GM12878 (cell line): Measurements from ENCODE around the gene HCN3. TPM values are rescaled to one million over a fixed set of nuclear protein-coding genes. Genes with fewer than 3 reads are reported as not detected.

Experiments
- ATAC-seq: fragments of 200-7000 bp; cut with Tn5 transposase; 3 replicates; pipeline ENCODE4 v1.9.1; 2020; ENCODE audit warnings: mild to moderate bottlenecking, moderate library complexity
- BruUV-seq: library from RNA; stranded (reverse); fragments of 400-500 nt; replicated peaks from 2 replicates; lab custom pipeline; 2021; lab: Mats Ljungman, UMichigan
- CTCF ChIA-PET: fragments of 300-600 bp; sonication (Branson Sonifier 250); formaldehyde crosslinking; extraction: SDS; loops from one replicate; lab custom pipeline; 2021; ENCODE audit warnings: inconsistent platforms; lab: Yijun Ruan, JAX
- POLR2A ChIA-PET: fragments of 350-600 bp; formaldehyde crosslinking; extraction: SDS; loops from one replicate; lab custom pipeline; 2021; ENCODE audit warnings: inconsistent platforms; lab: Charles Lee
- RAD21 ChIA-PET: fragments of 300-600 bp; sonication (Branson Sonifier 250); formaldehyde crosslinking; loops from one replicate; lab custom pipeline; 2023; ENCODE audit warnings: antibody characterized with exemption; ENCODE audit not compliant: unreplicated experiment; lab: Charles Lee
- SMC1A ChIA-PET: fragments of 300-600 bp; sonication (Branson Sonifier 250); formaldehyde crosslinking; loops from one replicate; lab custom pipeline; 2023; ENCODE audit not compliant: unreplicated experiment, uncharacterized antibody; lab: Charles Lee
- DNase-seq: peaks from one replicate; pipeline ENCODE4 v3.0.0-alpha.2; 2011; ENCODE audit warnings: low read depth, low spot score
- FAIRE-seq: peaks from 3 replicates; lab custom pipeline; 2011; peaks lifted over from hg19 to GRCh38; lab: Jason Lieb, UNC
- H2AFZ ChIP-seq: 2 replicates; pipeline ENCODE4 v1.6.0; 2011; ENCODE audit warnings: low read depth, low read length, control low read depth; ENCODE audit not compliant: control insufficient read depth
- H3K27ac ChIP-seq: 2 replicates; pipeline ENCODE4 v1.5.1; 2011; ENCODE audit warnings: control low read depth; ENCODE audit not compliant: control insufficient read depth, insufficient read depth
- H3K27me3 ChIP-seq, 2 experiments: replicated peaks in 1 of 2; 2 replicates each; pipeline versions ENCODE4 v1.6.0 to v1.6.1; 2011; ENCODE audit warnings: low read length in 1 of 2; ENCODE audit not compliant: control insufficient read depth in 2 of 2, insufficient read depth in 2 of 2
- H3K36me3 ChIP-seq, 2 experiments: 2 replicates each; pipeline ENCODE4 v1.5.1; 2011; ENCODE audit warnings: low read length in 1 of 2; ENCODE audit not compliant: control insufficient read depth in 2 of 2, insufficient read depth in 2 of 2
- H3K4me1 ChIP-seq: 2 replicates; pipeline ENCODE4 v1.6.1; 2011; ENCODE audit warnings: mild to moderate bottlenecking, low read length, moderate library complexity, mixed read lengths; ENCODE audit not compliant: control insufficient read depth, insufficient read depth
- H3K4me2 ChIP-seq: 2 replicates; pipeline ENCODE4 v1.6.0; 2011; ENCODE audit warnings: control low read depth; ENCODE audit not compliant: control insufficient read depth, insufficient read depth
- H3K4me3 ChIP-seq: fragments of 200-600 bp; sonication (generic); 2 replicates; pipeline ENCODE4 v1.5.1; 2016
- H3K79me2 ChIP-seq: 2 replicates; pipeline ENCODE4 v1.6.0; 2011; ENCODE audit warnings: low read length; ENCODE audit not compliant: control insufficient read depth, insufficient read depth
- H3K9ac ChIP-seq: 2 replicates; pipeline ENCODE4 v1.8.0; 2011; ENCODE audit warnings: low read length, control low read depth, mixed read lengths; ENCODE audit not compliant: control insufficient read depth, insufficient read depth
- H3K9me3 ChIP-seq: replicated peaks from 3 replicates; pipeline ENCODE4 v1.5.1; 2011; ENCODE audit warnings: mild to moderate bottlenecking, low read length; ENCODE audit not compliant: control insufficient read depth, insufficient read depth
- H4K20me1 ChIP-seq: 2 replicates; pipeline ENCODE4 v1.6.0; 2011; ENCODE audit not compliant: control insufficient read depth, insufficient read depth
- CBX5 ChIP-seq: sonication (generic); IDR thresholded peaks from 2 replicates; pipeline ENCODE4 v1.6.1; 2016; ENCODE audit warnings: low read depth, moderate library complexity, mild to moderate bottlenecking, inconsistent platforms
- GABPA ChIP-seq: IDR thresholded peaks from 2 replicates; pipeline ENCODE4 v1.6.1; 2014; ENCODE audit warnings: antibody characterized with exemption, low read depth, mild to moderate bottlenecking, inconsistent platforms
- JUND ChIP-seq: IDR thresholded peaks from 2 replicates; pipeline ENCODE4 v1.6.1; 2012; ENCODE audit warnings: low read depth, mild to moderate bottlenecking, low read length, improper control_type of control experiment, moderate library complexity
- KDM1A ChIP-seq: fragments of 200-600 bp; sonication (generic); IDR thresholded peaks from 2 replicates; pipeline ENCODE4 v1.6.1; 2016; ENCODE audit warnings: borderline replicate concordance
- MTA3 ChIP-seq: IDR thresholded peaks from 2 replicates; pipeline ENCODE4 v1.6.1; 2012; ENCODE audit warnings: low read length, inconsistent platforms, borderline replicate concordance
- NFXL1 ChIP-seq: fragments of 450-650 bp; IDR thresholded peaks from 2 replicates; pipeline ENCODE4 v1.6.1; 2017; ENCODE audit warnings: antibody characterized with exemption, mild to moderate bottlenecking, borderline replicate concordance
- POU2F2 ChIP-seq: IDR thresholded peaks from 3 replicates; pipeline ENCODE4 v1.6.1; 2011; ENCODE audit warnings: low read depth, mild to moderate bottlenecking, low read length, borderline replicate concordance
- RB1 ChIP-seq: fragments of 450-650 bp; formaldehyde crosslinking; IDR thresholded peaks from 2 replicates; pipeline ENCODE4 v1.6.1; 2017; ENCODE audit warnings: mild to moderate bottlenecking, borderline replicate concordance
- RBBP5 ChIP-seq: fragments of 200-600 bp; sonication (generic); conservative IDR thresholded peaks from 2 replicates; pipeline ENCODE4 v1.6.1; 2016
- ZNF24 ChIP-seq: fragments of 450-650 bp; IDR thresholded peaks from 2 replicates; pipeline ENCODE4 v1.6.1; 2017; ENCODE audit warnings: antibody characterized with exemption, mild to moderate bottlenecking
- ZNF622 ChIP-seq: fragments of 450-650 bp; IDR thresholded peaks from 2 replicates; pipeline ENCODE4 v1.6.1; 2017; ENCODE audit warnings: mild to moderate bottlenecking, inconsistent platforms
- WGBS: methylation state at CpG from one replicate; pipeline ENCODE4 v1.1.6; 2016; ENCODE audit warnings: low lambda C conversion rate; ENCODE audit not compliant: insufficient replicate concordance, insufficient coverage; ENCODE audit errors: missing lambda C conversion rate; 5-methylcytosine and 5-hydroxymethylcytosine counted together
- in situ Hi-C: fragments of 300-500 bp; cut with MboI; formaldehyde crosslinking; loops from 9 replicates; pipeline ENCODE4 v1.14.3; 2018; ENCODE audit warnings: mixed read lengths
- intact Hi-C: fragments of 100-400 bp; cut with micrococcal nuclease; formaldehyde crosslinking; loops from one replicate; pipeline ENCODE4 v1.14.2; 2022; ENCODE audit not compliant: unreplicated experiment
- polyA plus RNA-seq, 11 experiments: library from polyadenylated mRNA; depleted of rRNA in 4 of 11; unstranded in 6 of 11; stranded (reverse) in 5 of 11; fragments of >200 nt; fragmentation: Nextera tagmentation in 4 of 11; fragmentation: Illumina TruSeq in 1 of 11; extraction: Ambion mirVana in 4 of 11; extraction: Trizol in 1 of 11; gene quantifications; 1 replicate in 1 of 11; 2 replicates in 10 of 11; pipeline versions ENCODE4 v1.2.1 to v1.2.3, GENCODE V29; 2011 to 2016; ENCODE audit warnings: inconsistent platforms in 2 of 11, missing spikeins in 2 of 11, low read depth in 1 of 11
- total RNA-seq, 4 experiments: library from RNA; depleted of rRNA in 3 of 4; stranded (reverse); fragments of >200 nt in 3 of 4; fragmentation: Illumina TruSeq in 1 of 4; extraction: Trizol in 1 of 4; gene quantifications; 2 replicates each; pipeline versions ENCODE4 v1.2.1 to v1.2.3, GENCODE V29; 2013 to 2021
- TF ChIP-seq, protein P1 (sequence below): fragments of 450-650 bp; IDR thresholded peaks from 2 replicates; pipeline ENCODE4 v1.6.1; 2018; ENCODE audit warnings: mild to moderate bottlenecking, low read depth, moderate library complexity; ENCODE audit not compliant: partially characterized antibody
- TF ChIP-seq, protein P2 (sequence below): fragments of 150-350 bp; IDR thresholded peaks from 2 replicates; pipeline ENCODE4 v1.6.1; 2016; ENCODE audit warnings: low read depth, low read length
- TF ChIP-seq, protein P3 (sequence below): fragments of 450-650 bp; IDR thresholded peaks from 2 replicates; pipeline ENCODE4 v1.6.1; 2016; ENCODE audit warnings: mild to moderate bottlenecking, moderate library complexity, borderline replicate concordance

Gene HCN3
- total and polyA plus RNA-seq, 10 of the 15 experiments (the other 5 are each of a cell fraction or from before 2014, with no cell fraction given) = 0.08 to 4.1 (median 1.8) TPM

DNA sequence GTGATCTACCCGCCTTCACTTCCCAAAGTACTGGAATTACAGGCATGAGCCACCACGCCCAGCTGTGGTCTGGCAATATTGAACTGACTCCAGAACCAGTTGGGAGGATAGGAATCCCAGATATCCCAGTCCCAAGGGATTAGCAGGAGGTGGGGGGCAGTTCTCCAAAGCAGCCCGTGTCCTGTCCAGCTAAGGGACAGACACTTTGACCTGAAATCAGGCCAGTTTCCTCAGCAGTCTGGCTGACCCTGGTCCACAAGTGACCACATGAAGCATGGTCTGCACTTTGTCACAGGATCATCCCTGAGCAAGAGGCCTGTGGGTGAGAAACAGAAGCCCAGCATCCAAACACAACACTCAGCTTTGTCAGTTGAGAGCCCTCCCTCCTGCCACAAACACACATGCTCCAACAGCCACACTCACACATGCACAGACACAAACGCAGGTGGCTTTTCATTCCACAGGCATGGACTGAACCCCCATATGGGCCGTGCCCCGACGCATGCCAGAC, 28.7 kb downstream of the HCN3 start:
- 77% methylated on average over 7 of the region's 7 CpGs for WGBS
- H4K20me1 ChIP-seq = no peaks in the 10 kb centered on the region
- no peak overlapping the region for H2AFZ ChIP-seq
- H3K27ac ChIP-seq = no peak overlapping the region
- ATAC-seq (no peak), FAIRE-seq (no peak), DNase-seq (no peak)
- intact Hi-C loops = no loop called here
- SMC1A ChIA-PET = interaction anchor here (1.0 to 5.8 kb wide), 4 partner anchors 12 to 198 kb away, joined by 3 to 44 read pairs (median 4); no protein-coding TSS in a partner anchor
- peaks cover 10% of the 10 kb centered on the region for H3K4me1 ChIP-seq
- H3K9me3 ChIP-seq = no peaks in the 10 kb centered on the region
- H3K79me2 ChIP-seq = peaks cover 23% of the 10 kb centered on the region
- POLR2A ChIA-PET = interaction anchor here (0.6 to 4.4 kb wide), 6 partner anchors 10 to 577 kb away, joined by 3 to 41 read pairs (median 4); partner anchors contain the start of gene CLK2
- RAD21 ChIA-PET = interaction anchor here (1.0 to 4.8 kb wide), 5 partner anchors 13 to 81 kb away, joined by 3 to 44 read pairs (median 3); partner anchors contain the start of gene CLK2
- H3K27me3 ChIP-seq = no peaks in the 10 kb centered on the region
- no peak overlapping the region for H3K4me2 ChIP-seq
- in situ Hi-C loops = no loop called here
- H3K4me3 ChIP-seq = no peak overlapping the region
- peaks cover 0 to 7% of the 10 kb centered on the region in 2 experiments; a peak in 2 of 4 replicates for H3K36me3 ChIP-seq
- H3K9ac ChIP-seq = no peak overlapping the region
- CTCF ChIA-PET = interaction anchor here (0.6 to 5.3 kb wide), 4 partner anchors 16 to 64 kb away, joined by 3 to 74 read pairs (median 25); partner anchors contain the start of gene RUSC1
- BruUV-seq = no TSS peak
- TF ChIP-seq, protein P1, sequence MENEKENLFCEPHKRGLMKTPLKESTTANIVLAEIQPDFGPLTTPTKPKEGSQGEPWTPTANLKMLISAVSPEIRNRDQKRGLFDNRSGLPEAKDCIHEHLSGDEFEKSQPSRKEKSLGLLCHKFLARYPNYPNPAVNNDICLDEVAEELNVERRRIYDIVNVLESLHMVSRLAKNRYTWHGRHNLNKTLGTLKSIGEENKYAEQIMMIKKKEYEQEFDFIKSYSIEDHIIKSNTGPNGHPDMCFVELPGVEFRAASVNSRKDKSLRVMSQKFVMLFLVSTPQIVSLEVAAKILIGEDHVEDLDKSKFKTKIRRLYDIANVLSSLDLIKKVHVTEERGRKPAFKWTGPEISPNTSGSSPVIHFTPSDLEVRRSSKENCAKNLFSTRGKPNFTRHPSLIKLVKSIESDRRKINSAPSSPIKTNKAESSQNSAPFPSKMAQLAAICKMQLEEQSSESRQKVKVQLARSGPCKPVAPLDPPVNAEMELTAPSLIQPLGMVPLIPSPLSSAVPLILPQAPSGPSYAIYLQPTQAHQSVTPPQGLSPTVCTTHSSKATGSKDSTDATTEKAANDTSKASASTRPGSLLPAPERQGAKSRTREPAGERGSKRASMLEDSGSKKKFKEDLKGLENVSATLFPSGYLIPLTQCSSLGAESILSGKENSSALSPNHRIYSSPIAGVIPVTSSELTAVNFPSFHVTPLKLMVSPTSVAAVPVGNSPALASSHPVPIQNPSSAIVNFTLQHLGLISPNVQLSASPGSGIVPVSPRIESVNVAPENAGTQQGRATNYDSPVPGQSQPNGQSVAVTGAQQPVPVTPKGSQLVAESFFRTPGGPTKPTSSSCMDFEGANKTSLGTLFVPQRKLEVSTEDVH = no peak
- TF ChIP-seq CBX5 (no peak), NFXL1 (no peak), ZNF24 (no peak), POU2F2 (no peak), GABPA (no peak), KDM1A (no peak), ZNF622 (no peak), MTA3 (no peak), JUND (no peak), RBBP5 (no peak), RB1 (no peak)
- TF ChIP-seq, protein P2, sequence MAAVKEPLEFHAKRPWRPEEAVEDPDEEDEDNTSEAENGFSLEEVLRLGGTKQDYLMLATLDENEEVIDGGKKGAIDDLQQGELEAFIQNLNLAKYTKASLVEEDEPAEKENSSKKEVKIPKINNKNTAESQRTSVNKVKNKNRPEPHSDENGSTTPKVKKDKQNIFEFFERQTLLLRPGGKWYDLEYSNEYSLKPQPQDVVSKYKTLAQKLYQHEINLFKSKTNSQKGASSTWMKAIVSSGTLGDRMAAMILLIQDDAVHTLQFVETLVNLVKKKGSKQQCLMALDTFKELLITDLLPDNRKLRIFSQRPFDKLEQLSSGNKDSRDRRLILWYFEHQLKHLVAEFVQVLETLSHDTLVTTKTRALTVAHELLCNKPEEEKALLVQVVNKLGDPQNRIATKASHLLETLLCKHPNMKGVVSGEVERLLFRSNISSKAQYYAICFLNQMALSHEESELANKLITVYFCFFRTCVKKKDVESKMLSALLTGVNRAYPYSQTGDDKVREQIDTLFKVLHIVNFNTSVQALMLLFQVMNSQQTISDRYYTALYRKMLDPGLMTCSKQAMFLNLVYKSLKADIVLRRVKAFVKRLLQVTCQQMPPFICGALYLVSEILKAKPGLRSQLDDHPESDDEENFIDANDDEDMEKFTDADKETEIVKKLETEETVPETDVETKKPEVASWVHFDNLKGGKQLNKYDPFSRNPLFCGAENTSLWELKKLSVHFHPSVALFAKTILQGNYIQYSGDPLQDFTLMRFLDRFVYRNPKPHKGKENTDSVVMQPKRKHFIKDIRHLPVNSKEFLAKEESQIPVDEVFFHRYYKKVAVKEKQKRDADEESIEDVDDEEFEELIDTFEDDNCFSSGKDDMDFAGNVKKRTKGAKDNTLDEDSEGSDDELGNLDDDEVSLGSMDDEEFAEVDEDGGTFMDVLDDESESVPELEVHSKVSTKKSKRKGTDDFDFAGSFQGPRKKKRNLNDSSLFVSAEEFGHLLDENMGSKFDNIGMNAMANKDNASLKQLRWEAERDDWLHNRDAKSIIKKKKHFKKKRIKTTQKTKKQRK = no peak
- TF ChIP-seq, protein P3, sequence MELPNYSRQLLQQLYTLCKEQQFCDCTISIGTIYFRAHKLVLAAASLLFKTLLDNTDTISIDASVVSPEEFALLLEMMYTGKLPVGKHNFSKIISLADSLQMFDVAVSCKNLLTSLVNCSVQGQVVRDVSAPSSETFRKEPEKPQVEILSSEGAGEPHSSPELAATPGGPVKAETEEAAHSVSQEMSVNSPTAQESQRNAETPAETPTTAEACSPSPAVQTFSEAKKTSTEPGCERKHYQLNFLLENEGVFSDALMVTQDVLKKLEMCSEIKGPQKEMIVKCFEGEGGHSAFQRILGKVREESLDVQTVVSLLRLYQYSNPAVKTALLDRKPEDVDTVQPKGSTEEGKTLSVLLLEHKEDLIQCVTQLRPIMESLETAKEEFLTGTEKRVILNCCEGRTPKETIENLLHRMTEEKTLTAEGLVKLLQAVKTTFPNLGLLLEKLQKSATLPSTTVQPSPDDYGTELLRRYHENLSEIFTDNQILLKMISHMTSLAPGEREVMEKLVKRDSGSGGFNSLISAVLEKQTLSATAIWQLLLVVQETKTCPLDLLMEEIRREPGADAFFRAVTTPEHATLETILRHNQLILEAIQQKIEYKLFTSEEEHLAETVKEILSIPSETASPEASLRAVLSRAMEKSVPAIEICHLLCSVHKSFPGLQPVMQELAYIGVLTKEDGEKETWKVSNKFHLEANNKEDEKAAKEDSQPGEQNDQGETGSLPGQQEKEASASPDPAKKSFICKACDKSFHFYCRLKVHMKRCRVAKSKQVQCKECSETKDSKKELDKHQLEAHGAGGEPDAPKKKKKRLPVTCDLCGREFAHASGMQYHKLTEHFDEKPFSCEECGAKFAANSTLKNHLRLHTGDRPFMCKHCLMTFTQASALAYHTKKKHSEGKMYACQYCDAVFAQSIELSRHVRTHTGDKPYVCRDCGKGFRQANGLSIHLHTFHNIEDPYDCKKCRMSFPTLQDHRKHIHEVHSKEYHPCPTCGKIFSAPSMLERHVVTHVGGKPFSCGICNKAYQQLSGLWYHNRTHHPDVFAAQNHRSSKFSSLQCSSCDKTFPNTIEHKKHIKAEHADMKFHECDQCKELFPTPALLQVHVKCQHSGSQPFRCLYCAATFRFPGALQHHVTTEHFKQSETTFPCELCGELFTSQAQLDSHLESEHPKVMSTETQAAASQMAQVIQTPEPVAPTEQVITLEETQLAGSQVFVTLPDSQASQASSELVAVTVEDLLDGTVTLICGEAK = no peak
